Endothelial cell of umbilical vein (primary cell): ENCODE measurements around the gene RBSN.

Source experiments
- EZH2 ChIP-seq: IDR thresholded peaks from 2 replicates; pipeline ENCODE4 v1.6.1; 2012; ENCODE audit warnings: borderline replicate concordance, low read depth, mild to moderate bottlenecking, moderate library complexity, low read length, inconsistent platforms; ENCODE audit not compliant: severe bottlenecking
- POLR2A ChIP-seq: IDR thresholded peaks from 2 replicates; pipeline ENCODE4 v1.6.1; 2012; ENCODE audit warnings: low read depth, mild to moderate bottlenecking, control low read depth, low read length
- POLR2AphosphoS5 ChIP-seq: IDR thresholded peaks from 2 replicates; pipeline ENCODE4 v1.6.1; 2012; ENCODE audit warnings: low read depth, mild to moderate bottlenecking, control low read depth, low read length, moderate library complexity; ENCODE audit not compliant: insufficient read depth
- TF ChIP-seq, protein P1 (sequence below), 2 donors: IDR thresholded peaks; 1 replicate in 1 of 2; 2 replicates in 1 of 2; pipeline ENCODE4 v1.5.1; 2011; ENCODE audit warnings: low read length in 2 of 2, mild to moderate bottlenecking in 2 of 2, moderate library complexity in 2 of 2, control low read depth in 1 of 2, inconsistent platforms in 1 of 2, low read depth in 1 of 2; ENCODE audit not compliant: insufficient read depth in 1 of 2; ENCODE audit errors: extremely low read depth in 1 of 2
- TF ChIP-seq, protein P2 (sequence below): IDR thresholded peaks from 2 replicates; pipeline ENCODE4 v1.6.1; 2011; ENCODE audit not compliant: insufficient read depth, insufficient read length

DNA sequence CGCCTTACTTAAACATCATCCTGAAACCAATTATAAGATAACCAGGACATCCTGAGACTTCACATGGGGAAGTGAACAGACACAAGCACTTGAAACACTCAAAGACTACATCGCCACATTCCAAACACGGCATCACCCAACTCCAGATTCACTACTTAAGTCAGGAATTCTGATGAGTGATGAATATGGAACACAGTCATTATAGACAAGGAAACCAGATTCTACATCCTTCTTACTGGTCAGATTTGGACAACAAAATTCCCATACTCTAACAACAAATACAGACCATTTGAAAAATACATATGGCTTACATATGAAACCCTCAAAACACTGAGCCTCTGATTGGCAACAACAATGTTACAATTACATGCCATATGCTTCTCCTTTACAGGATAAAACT is 13.1 kb upstream of the RBSN start:
- TF ChIP-seq POLR2A (no peak), EZH2 (no peak), POLR2AphosphoS5 (no peak)
- TF ChIP-seq, protein P1, sequence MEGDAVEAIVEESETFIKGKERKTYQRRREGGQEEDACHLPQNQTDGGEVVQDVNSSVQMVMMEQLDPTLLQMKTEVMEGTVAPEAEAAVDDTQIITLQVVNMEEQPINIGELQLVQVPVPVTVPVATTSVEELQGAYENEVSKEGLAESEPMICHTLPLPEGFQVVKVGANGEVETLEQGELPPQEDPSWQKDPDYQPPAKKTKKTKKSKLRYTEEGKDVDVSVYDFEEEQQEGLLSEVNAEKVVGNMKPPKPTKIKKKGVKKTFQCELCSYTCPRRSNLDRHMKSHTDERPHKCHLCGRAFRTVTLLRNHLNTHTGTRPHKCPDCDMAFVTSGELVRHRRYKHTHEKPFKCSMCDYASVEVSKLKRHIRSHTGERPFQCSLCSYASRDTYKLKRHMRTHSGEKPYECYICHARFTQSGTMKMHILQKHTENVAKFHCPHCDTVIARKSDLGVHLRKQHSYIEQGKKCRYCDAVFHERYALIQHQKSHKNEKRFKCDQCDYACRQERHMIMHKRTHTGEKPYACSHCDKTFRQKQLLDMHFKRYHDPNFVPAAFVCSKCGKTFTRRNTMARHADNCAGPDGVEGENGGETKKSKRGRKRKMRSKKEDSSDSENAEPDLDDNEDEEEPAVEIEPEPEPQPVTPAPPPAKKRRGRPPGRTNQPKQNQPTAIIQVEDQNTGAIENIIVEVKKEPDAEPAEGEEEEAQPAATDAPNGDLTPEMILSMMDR (IDR thresholded peaks at IDR 0.05; ENCODE audit: extremely low read depth in 1 of 2, insufficient read depth in 1 of 2, low read depth in 1 of 2, low read length in 2 of 2), result no peak
- TF ChIP-seq, protein P2, sequence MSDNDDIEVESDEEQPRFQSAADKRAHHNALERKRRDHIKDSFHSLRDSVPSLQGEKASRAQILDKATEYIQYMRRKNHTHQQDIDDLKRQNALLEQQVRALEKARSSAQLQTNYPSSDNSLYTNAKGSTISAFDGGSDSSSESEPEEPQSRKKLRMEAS, result no peak
